HG03520 (cell line): ENCODE measurements around the gene GOPC.

Experiments used
- ATAC-seq: cut with Tn5 transposase; IDR thresholded peaks from one replicate; pipeline ENCODE4 v1.9.1; 2021; ENCODE audit warnings: mild to moderate bottlenecking, moderate library complexity; ENCODE audit not compliant: unreplicated experiment

The GOPC gene

GRCh38 chr6:117597755-117598154 lies 4.6 kb downstream of the GOPC start:
- ATAC-seq: no peak

DNA sequence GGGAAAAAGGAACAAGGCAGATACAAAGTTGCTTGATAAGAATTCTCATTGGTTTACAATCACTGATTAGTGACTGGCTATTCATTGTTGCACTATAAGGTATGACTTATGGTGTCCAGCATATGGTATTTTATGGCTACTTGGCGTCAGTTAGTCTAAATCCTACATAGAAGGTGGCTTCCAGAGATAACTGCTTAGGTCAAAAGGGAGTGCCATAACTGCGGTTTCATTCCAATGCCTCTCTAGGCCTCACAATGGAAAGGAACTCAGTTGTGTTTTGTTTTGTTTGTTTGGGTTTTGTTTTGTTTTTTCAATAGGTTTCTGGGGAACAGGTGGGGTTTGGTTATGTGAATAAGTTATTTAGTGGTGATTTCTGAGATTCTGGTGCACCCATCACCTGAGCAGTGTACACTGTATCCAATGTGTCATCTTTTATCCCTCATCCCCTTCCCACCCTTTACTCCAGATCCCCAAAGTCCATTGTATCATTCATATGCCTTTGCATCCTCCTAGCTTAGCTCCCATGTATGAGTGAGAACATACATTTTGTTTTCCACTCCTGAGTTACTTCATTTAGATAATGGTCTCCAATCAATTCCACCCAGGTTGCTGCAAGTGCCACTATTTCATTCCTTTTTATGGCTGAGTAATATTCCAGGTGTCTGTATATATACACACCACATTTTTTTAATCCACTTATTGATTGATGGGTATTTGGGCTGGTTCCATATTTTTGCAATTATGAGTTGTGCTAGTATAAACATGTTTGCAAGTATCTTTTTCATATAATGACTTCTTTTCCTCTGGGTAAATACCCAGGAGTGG lies 7.0 kb downstream of the GOPC start:
- ATAC-seq: no peak

DNA sequence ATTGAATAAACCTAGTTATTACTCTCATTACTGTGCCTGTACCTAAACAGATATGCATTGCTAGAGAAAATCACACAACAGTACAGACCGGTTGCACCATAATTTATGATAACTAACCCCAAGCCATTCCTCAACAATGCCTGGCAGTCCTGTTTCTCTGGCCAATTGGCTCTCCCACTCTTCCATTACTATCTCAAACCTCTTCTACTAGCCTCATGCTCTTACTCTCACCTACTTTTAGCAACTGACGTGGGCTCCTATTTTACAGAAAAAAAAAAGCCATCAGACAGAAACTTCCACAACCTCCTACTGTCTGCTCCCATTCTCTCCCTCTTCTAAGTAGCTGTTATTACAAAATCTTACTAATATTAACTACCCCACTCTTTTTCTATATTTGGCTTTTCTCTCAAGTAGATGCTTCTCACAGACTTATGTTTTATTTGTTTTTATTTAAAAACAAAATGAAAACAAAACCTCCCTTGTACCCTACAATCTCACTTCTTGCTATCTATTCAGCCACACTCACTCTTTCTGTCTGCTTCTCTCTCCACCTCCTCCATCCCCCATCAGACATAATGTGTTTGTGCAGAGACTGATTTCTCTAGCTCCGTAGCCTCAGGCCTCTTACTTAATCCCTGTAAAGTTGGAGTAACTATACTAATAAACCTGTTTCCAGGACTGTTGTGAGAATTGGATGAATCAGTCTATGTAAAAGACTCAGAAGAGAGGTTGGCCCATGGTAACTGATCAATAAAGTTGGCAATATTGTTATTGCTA lies 9.1 kb downstream of the GOPC start:
- ATAC-seq: no peak

DNA sequence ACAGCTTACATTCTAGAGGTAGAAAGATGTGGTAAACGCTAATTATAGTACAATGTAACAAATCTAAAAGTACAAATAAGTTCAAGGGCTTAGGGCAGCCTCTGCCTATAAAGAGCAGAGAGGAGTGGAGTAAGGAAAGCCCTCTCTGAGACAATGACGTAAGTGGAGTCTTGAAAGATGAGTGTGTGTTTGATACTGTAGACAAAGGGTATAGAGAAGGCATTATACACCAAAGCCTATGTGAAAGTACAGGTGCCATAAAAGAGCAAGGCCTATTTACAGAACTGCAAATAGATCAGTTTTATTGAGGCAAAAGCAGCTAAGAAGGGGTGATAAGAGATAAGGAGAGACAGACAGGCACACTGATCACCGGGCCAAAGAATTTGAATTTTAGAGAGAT lies 10.9 kb downstream of the GOPC start:
- no peak for ATAC-seq

DNA sequence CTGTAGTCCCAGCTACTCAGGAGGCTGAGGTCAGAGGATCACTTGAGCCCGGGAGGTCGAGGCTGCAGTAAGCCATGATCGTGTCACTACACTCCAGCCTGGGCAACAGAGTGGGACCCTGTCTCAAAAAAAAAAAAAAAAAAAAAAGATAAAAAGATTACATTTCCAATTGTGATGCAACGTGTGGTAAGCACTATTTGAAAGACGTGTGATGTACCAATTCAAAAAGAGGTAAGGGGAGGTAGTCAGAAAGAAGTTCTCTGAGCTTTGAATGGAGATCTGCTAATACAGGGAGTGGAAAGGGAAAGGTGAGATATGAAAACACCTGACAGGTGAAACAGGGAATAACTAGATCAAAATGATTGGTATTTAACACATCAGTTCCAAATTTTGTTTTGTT lies 11.9 kb downstream of the GOPC start:
- no peak for ATAC-seq

DNA sequence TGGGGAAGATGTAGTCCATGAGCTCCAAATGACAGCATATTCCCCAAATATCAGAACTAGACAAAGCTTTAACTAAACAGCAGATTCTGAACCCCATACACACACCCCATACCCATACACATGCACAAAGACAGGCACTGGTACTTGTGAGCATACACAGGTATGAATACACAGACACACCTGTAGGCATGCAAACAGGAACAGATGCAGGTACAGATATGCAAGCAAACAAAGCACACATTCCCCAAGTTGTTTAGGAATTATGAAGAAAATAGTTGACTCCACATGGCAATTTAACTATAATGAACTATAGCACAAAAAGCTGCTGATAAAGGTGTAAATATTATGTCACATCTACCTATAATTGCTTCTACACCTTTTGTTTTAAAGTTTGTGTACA lies 16.7 kb downstream of the GOPC start:
- ATAC-seq: no peak

GRCh38 chr6:117574198-117574597 lies 28.1 kb downstream of the GOPC start:
- ATAC-seq: no peak

DNA sequence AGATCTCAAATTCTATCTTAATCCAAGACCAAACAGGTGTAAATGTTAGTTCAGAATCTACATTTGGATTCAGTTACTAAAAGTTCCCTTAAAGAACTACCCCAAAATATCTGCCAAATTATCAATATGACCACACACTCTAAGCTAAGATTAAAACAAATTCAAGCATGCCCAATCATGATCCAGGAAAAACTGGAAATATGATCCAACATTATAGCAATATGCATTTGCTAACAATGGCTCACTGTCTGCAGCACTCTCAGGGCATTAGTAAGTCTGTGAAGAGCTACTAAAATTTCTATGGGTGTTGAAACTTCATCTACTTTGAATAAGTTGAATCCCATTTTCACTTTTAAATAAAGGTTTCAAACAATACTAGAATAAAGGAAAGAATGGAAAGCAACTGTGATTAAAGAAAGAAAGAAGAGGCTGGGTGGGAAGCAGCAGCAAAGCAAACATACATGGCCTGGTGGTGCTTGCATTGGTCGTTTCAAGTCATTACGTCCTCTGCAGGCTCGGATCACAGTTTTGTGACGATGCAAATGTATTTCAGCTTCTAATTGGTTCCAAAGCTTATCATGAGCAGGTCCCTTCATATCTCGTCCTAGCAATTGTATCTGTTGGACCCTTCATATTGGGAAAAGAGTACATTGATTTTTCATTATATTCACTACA lies 29.2 kb downstream of the GOPC start:
- no peak for ATAC-seq

- no peak for ATAC-seq
Measured at GRCh38 chr6:117568831-117569410, 33.4 kb downstream of the GOPC start.

DNA sequence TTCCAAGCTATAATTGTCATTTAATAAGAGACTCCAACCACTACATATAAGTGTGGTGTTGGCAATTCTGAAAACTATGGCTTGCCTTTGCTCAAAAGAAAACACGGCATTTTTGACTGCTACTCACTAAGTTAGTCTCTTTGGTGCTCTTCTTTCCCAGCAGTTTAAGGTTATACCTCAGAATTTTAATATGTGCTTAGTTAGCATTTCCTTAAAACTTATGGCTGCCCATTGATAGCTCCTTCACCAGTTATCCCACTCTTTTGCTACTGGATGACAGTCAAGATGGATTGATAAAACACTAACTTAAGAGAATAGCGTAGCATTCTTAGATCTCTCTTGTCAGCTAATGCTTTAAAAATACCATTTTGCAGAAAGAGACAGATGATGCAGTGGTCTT lies 34.1 kb downstream of the GOPC start:
- no peak for ATAC-seq

- no peak for ATAC-seq
Measured at GRCh38 chr6:117564681-117565080, 37.6 kb downstream of the GOPC start.

- ATAC-seq: no peak
Measured at GRCh38 chr6:117561128-117561527, 41.2 kb downstream of the GOPC start.

- no peak for ATAC-seq
Measured at GRCh38 chr6:117559299-117559698, 43.0 kb downstream of the GOPC start.

- ATAC-seq: no peak
Measured at GRCh38 chr6:117558818-117559217, 43.5 kb downstream of the GOPC start.

DNA sequence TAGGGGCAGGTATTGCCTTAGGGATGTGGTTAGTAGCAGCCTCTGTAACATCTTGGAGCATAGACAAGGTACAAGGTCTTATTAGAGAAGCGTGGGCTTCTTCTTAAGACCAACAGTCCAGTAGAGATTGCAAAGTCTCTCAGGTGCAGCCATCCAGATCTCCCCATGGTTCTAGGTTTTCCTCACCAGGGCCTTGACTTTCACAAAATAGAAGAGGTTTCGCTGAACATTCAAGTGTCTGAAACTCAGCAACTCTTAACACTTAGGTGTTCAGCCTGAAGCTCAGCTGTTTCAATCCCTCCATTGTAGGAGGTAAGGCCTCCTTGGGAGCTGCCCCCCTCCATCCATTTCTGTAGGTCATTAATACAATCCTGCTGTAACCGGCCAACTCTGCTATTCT lies 44.4 kb downstream of the GOPC start:
- ATAC-seq: no peak

DNA sequence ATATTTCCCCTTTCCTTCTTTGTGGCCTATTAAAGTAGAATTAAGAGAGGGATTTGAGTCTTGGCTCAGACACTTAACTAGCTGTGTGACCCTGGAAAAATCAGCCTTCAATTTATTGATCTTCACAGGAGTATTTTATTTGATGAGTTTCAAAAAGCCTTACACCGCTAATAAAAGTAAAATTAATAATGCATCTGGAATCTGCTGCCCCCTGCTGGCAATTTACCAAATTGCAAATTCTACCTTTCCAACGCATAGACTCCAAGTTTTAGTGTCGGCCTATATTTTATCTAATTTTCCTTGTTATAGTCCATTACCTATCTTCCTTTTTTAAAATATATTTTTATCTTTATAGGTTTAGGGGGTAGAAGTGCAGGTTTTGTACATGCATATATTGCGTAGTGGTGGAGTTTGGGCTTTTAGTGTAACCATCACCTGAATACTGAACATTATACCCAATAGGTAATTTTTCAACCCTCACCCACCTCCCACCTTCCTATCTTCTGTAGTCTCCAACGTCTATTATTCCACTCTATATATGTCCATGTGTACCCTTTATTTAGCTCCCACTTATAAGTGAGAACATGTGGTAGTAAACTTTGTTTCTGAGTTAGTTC lies 46.3 kb downstream of the GOPC start:
- no peak for ATAC-seq

DNA sequence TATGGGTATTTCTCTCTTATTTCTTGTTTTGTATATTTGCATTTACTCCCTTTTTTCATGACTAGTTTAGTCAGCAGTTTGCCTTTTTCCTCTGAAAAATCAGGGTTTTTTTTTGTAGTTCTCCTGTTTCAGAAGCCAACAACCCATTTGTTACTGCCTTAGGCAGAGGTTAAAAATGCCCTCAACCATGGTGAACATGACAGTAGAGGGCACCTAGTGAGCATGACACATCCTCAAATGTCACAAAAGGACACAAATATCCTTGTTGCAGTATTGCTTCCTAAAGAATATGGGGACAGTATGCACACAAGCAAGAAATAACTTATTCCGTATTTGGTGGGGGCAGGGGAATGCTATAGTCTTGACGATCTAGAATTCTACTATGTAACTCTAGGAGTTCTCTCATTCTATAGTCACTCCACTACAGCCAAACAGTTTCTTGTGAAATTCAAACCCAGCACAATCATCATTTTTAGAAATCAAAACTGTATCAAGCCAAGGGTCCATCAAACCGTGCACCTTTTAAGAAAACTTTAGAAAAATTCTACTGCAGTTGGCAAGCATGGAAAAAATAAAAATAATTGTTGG lies 47.0 kb downstream of the GOPC start:
- no peak for ATAC-seq

DNA sequence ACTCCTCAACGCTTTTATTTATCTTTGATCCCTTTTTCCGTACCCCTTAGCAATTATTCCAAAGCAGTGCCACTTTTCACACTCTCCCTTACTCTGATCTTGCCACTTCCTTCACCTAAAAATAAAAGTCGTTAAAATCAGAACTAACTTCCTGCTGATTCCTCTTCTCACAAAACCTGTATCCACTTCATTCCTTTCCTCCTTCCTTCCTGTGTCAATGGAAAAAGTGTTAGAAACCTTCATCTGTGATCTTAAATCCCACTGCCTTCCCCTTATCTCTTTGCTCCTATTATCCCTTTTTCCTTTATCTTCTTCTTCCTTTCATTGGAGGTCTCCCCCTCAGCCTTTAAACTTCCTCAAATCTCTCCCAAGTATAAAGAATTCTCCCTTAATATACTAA lies 49.2 kb downstream of the GOPC start:
- no peak for ATAC-seq

- ATAC-seq: no peak
Measured at GRCh38 chr6:117552618-117553017, 49.7 kb downstream of the GOPC start.

GRCh38 chr6:117550618-117551242 lies 51.6 kb downstream of the GOPC start:
- no peak for ATAC-seq
